Large intestine (tissue), 3 donors: ENCODE data around the gene DUSP1. TPM values are rescaled to one million over a fixed set of nuclear protein-coding genes. Genes with fewer than 3 reads are reported as not detected.

ENCODE experiments used
- DNase-seq, 2 donors: peaks; one replicate each; pipeline versions ENCODE4 v3.0.0 to v3.0.0-alpha.2; 2013
- H3K27ac ChIP-seq: one replicate; pipeline ENCODE4 v1.5.1; 2013; ENCODE audit warnings: low read length
- H3K27me3 ChIP-seq: 2 replicates; pipeline ENCODE4 v1.6.1; 2013; ENCODE audit warnings: low read length; ENCODE audit not compliant: control insufficient read depth, insufficient read depth
- H3K36me3 ChIP-seq: 2 replicates; pipeline ENCODE4 v1.6.1; 2013; ENCODE audit warnings: low read length; ENCODE audit not compliant: control insufficient read depth, insufficient read depth
- H3K4me1 ChIP-seq: one replicate; pipeline ENCODE4 v1.6.1; 2013; ENCODE audit warnings: low read length; ENCODE audit not compliant: control insufficient read depth, insufficient read depth
- H3K4me3 ChIP-seq: one replicate; pipeline ENCODE4 v1.5.1; 2013; ENCODE audit warnings: low read length
- H3K9me3 ChIP-seq: one replicate; pipeline ENCODE4 v1.6.1; 2013; ENCODE audit warnings: mild to moderate bottlenecking, low read depth, low read length, moderate library complexity; ENCODE audit not compliant: control insufficient read depth
- WGBS: methylation state at CpG from one replicate; pipeline ENCODE4 v1.1.5; 2013; ENCODE audit warnings: low lambda C conversion rate; ENCODE audit not compliant: insufficient coverage; 5-methylcytosine and 5-hydroxymethylcytosine counted together
- polyA plus RNA-seq: library from polyadenylated mRNA; unstranded; fragments of 120-200 nt; gene quantifications from one replicate; pipeline ENCODE4 v1.2.1, GENCODE V29; 2013

Gene DUSP1
- polyA plus RNA-seq, 1 donor = 197 TPM

DNA sequence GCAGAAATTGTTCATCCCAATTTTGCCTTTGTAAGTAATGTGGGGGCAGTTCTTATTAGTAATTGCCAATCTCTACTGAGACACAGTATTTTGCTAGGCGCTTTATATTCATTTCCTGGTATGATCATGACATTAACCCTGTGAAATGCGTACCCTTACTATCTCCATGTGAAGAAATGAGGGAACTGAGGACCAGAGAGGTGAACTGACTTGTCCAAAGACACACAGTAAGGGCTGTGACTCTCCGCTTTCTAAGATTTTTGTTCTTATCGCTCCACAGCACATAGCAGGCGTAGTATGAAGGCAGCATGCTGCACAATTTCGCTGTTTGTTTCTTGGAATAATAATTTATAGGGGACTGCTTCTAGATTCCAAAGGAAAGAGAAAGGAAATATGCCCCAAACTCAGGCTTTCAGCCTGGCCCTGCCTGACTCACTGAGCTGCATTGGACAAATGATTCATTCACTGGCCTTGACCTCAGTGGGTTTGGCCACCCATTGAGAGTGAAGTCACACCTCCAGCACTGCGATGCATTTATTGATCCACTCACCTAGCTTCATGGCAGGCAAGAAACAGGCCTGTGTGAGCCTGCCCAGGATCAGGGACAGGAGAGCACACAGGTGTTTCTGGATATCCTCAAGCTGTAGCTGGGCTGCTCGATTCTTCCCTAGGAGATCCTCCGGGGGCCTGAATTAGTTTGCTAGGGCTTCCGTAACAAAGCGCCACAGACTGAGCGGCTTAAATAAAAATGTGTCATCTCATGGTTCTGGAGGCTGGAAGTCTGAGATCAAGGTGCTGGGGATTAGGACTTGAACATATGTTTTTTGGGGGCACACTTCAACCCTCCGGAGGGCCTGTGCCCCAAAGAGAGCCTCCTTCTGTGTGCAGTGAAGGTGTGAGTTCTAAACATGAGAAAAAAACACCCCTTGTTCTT is 7.2 kb upstream of the DUSP1 start:
- WGBS = no CpG with 5 or more reads among the region's 13 CpGs
- peaks cover 67% of the 10 kb centered on the region for H3K4me1 ChIP-seq
- peak in 1 of 2 donors; percentile 55 for DNase-seq
- H3K36me3 ChIP-seq = no peaks in the 10 kb centered on the region
- no peak overlapping the region for H3K4me3 ChIP-seq
- H3K27ac ChIP-seq = peak overlapping the region; percentile 97
- H3K27me3 ChIP-seq = no peaks in the 10 kb centered on the region
- H3K9me3 ChIP-seq = no peaks in the 10 kb centered on the region

DNA sequence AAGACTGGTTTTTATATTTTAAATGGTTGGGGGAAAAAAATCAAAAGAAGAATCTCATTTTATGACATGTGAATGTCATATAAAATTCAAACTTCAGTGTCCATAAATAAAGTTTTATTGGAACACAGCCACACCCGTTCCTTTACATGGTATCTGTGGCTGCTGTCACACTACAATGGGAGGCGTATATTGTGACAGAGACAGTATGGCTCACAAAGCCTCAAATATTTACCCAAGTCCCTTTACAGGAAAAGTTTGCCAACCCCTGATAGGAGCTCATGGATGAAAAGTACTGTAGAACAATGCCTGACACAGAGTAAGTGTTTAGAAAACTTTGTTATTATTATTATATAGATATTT is 5.2 kb upstream of the DUSP1 start:
- Histone ChIP-seq H3K36me3 (no peaks in the 10 kb centered on the region), H3K4me1 (peaks cover 84% of the 10 kb centered on the region), H3K4me3 (no peak overlapping the region), H3K27me3 (no peaks in the 10 kb centered on the region), H3K27ac (peak overlapping the region; percentile 97), H3K9me3 (no peaks in the 10 kb centered on the region)
- no peak for DNase-seq
- no CpG with 5 or more reads among the region's 2 CpGs for WGBS

DNA sequence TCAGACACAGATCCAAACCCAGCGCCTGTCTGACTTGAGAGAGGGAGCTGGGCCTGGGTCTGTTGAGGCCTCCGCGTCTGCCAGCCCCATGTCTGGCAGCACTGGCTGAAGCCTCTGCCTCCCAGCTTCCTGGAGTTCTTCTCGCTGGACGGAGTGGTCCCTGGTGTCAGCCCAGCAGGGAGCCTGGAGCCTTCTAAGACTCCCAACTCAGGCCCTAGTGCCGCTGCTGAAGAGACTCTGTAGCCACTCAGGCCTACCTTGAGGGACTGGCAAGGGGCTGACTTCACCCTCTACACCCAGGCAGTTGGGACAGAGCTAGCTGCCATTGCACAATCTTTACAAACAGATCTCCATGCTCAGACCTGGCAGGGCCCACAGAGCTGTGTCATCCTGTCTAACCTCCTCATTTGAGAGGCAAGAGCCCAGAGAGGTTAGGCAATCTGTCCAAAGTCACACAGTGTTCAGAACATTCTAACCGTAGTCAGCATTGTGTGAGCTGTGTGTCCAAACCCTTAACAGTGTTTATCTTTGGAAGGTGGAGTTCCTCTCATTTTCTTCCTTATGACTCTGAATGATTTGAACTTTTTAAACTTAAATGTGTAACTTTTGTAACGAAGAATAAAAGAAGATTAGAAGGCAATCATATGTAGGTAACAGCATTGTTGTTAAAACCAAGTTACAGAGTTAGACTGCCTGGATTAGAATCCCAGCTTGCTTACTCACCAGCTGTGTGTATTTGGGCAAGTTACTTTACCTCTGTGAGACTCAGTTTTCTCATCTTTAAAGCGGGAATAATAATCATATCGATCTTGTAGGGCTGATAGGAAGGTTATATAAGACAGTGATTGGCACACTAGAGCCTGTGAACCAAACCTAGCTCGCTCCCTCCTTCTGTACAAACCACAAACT is 4.6 kb upstream of the DUSP1 start:
- Histone ChIP-seq H3K36me3 (no peaks in the 10 kb centered on the region), H3K4me1 (peaks cover 84% of the 10 kb centered on the region), H3K27ac (peak overlapping the region; percentile 97), H3K27me3 (no peaks in the 10 kb centered on the region), H3K4me3 (no peak overlapping the region), H3K9me3 (no peaks in the 10 kb centered on the region)
- WGBS = 57% methylated on average over 3 of the region's 11 CpGs
- DNase-seq = peak; percentile 83 to 87

DNA sequence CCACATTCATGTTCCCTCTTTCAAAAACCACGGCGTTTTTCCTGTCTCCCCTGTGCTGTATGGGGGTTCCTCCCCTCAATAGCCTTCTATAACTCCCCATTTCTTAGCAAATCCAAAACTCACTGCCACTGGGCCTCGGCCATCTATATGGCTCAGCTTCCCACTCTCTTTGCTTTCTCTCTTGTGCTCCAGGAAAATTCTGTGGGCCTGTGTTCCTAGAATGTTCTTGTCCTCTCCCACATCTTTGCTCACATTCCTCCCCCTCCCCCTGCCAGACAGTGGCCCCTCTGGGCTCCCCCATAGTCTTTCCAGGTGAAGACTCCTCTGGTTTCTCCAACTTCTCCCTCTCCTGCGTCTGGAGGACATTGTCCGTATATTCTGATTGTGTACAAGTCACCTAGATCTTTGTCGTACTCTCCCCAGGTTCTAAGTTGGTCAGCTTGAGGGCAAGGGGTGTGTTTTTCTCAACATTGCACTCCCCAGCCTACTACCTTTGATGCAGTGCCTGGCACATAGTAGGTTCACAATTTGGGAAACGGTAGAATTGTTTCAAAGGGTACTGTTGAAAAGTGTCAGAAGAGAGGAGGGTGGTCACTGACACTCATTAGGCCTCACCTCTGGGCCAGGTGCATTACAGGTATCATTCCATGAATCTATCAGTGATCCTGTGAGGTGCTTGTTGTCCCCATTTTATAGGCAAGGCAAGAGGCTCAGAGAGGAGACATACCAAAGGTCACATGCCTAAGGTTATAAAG is 3.7 kb upstream of the DUSP1 start:
- DNase-seq = peak in 1 of 2 donors; percentile 40
- no peak overlapping the region for H3K4me3 ChIP-seq
- no peaks in the 10 kb centered on the region for H3K9me3 ChIP-seq
- H3K27me3 ChIP-seq = no peaks in the 10 kb centered on the region
- no CpG with 5 or more reads among the region's 7 CpGs for WGBS
- H3K27ac ChIP-seq = peak overlapping the region; percentile 97
- peaks cover under 1% of the 10 kb centered on the region for H3K36me3 ChIP-seq
- H3K4me1 ChIP-seq = peaks cover 80% of the 10 kb centered on the region

DNA sequence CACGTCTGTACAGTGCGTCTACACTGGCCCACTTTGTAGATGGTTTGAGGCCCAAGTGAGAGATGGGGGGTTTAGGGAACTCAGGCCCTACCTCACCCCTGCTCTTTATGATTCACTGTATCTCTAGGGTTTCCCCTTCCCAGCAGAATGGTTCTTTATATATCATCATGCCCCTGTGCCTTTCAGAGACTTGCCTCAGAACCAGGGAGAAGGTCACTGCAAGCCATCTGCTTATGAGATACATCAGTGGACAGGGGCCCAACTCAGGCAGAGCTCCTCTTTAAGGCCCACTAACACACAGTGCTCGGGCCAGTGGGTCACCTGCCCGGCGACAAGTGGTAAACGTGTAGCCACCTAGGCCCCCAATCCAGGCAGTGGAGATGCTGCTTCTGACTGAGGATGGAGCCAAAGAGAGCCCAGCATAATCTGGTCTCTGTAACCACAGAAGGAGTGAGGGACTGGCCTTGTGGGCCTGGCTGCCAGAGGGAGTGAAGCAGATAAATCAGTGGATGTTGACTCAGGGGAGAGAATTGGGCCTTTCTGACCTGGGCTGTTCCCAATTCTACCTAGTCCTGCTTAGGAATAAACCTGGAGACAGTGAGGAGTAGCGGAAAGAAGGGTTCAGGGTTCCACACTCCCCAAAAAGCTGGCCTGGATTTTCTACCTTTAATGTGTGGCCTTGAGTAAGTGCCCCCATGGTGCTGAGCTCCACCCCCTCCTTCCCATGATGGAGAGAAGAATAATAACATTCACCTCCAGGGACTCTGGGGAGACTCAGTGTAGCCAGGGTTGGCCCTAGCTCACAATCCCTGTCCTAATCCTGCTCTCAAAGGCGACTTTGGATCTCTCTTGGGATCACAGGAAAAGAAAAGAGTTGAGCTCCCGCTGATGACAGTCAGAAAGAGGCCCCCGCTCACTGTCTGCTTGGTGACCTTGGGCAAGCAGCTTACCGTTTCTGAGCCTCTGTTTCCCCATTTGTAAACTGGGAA is 2.8 kb upstream of the DUSP1 start:
- WGBS = no CpG with 5 or more reads among the region's 11 CpGs
- no peaks in the 10 kb centered on the region for H3K9me3 ChIP-seq
- H3K4me1 ChIP-seq = peaks cover 80% of the 10 kb centered on the region
- peak overlapping the region; percentile 97 for H3K27ac ChIP-seq
- H3K4me3 ChIP-seq = no peak overlapping the region
- DNase-seq = peak in 1 of 2 donors; percentile 30
- no peaks in the 10 kb centered on the region for H3K27me3 ChIP-seq
- peaks cover 10% of the 10 kb centered on the region for H3K36me3 ChIP-seq

DNA sequence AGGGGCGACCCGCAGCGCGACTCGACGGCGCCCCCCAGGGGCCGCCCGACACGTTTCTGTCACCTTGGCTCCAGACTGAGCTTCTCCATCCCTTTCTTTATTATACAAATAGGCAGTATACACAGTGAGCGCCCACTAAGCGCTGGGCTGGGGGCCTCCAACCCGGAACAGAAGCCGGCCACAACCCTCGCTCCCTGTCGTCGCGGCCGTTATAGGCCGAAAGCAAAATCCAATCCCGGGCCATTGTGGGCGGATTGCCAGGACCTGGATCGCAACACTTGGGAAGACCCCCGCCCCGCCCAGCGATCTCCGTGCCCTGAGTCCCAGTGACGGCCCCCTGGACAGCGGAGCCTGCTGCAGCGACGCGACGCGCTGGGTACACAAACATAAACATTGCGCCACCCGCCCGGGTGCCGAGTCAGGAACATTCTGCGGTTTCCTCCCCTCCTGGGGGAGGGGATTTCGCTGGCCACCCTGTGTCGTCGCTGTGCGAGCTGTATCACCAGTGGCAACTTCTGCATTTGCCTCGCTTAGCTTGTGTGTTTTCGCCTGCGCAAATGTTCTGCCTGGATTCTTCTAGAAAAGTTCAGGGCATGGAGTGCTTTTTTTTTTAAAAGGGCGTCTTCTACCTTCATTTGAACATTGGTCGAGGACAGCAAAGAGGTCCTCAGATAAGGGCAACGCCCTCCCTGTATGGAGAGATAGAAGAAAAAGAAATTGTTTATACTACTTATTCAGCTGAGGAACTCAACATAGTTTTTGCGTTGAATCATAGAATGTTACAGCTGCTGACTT is 1.3 kb upstream of the DUSP1 start:
- Histone ChIP-seq H3K27ac (peak overlapping the region; percentile 97), H3K27me3 (no peaks in the 10 kb centered on the region), H3K9me3 (no peaks in the 10 kb centered on the region), H3K36me3 (peaks cover 23% of the 10 kb centered on the region), H3K4me1 (peaks cover 77% of the 10 kb centered on the region), H3K4me3 (peak overlapping the region; percentile 46)
- 0% methylated on average over 1 of the region's 50 CpGs for WGBS
- peak; percentile 91 to 96 for DNase-seq

DNA sequence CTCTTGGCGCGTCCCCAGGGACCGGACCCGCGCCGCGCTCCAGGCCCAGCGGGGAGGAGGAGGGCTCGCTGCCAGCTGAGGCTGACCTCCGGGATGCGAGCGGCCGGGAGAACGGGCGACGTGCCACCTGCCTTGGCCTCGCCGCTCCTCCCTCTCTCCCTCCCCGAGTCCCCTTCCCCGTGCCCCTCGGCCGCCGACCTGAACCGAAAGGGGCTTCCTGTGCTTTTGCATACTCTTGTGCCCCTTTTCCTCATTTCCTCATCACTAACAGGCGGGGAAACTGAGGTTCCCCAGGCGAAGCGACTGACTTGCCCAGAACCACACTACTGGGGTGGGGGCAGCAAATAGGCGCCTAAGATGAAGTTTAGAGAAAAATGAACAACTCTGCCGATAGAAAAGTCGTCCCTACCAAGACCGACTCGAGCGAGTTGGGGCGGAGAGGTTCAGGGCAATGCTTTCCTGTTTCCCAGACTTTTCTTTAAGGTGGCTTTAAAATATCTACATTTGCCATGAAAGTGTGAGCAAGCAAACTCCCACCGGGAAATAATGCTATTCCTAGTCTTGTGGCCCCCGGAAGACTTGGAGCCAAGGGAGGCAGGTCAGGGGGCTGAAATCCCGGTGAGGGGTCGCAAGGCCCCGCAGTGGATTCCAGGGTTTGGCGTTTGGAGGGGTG is 580 bp upstream of the DUSP1 start:
- Histone ChIP-seq H3K27me3 (no peaks in the 10 kb centered on the region), H3K4me3 (peak overlapping the region; percentile 46), H3K9me3 (no peaks in the 10 kb centered on the region), H3K4me1 (peaks cover 73% of the 10 kb centered on the region), H3K27ac (peak overlapping the region; percentile 97), H3K36me3 (peaks cover 23% of the 10 kb centered on the region)
- DNase-seq = no peak
- WGBS = no CpG with 5 or more reads among the region's 40 CpGs

DNA sequence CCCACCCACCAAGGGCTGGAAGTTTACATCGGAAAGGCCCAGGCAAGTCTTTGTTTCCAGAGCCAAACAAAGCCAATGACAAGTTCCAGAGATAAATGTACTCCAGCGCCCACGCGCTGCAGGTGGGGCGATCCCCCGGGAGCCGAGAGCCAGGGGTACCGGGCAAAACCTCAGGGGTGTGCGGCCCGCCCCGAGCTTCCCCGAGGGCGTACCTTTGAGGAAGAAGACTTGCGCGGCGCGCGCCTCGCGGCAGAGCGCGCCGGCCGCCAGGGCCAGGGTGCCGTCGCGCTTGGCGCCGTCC is 671 bp downstream of the DUSP1 start:
- peak in 1 of 2 donors; percentile 85 for DNase-seq
- Histone ChIP-seq H3K9me3 (no peaks in the 10 kb centered on the region), H3K4me3 (peak overlapping the region; percentile 91), H3K27me3 (no peaks in the 10 kb centered on the region), H3K36me3 (peaks cover 23% of the 10 kb centered on the region), H3K27ac (peak overlapping the region; percentile 98), H3K4me1 (peaks cover 70% of the 10 kb centered on the region)
- WGBS = no CpG with 5 or more reads among the region's 29 CpGs
